Thyroid gland (tissue), 4 donors: ENCODE measurements around the gene DPYD. TPM values are rescaled to one million over a fixed set of nuclear protein-coding genes. Genes with fewer than 3 reads are reported as not detected.

Experiments used
- DNase-seq, 2 donors: peaks; one replicate each; pipeline ENCODE4 v3.0.0-alpha.2; 2019
- H3K27ac ChIP-seq, 3 donors: fragments of 200-600 bp; sonication (generic); 1 replicate in 2 of 3; 2 replicates in 1 of 3; pipeline ENCODE4 v1.5.1; 2016 to 2019; ENCODE audit warnings: mild to moderate bottlenecking in 1 of 3, moderate library complexity in 1 of 3
- H3K27me3 ChIP-seq: fragments of 200-600 bp; sonication (generic); one replicate; pipeline ENCODE4 v1.5.1; 2019
- H3K36me3 ChIP-seq, 2 donors: fragments of 200-600 bp; sonication (generic); one replicate each; pipeline ENCODE4 v1.5.1; 2016 to 2019
- H3K4me1 ChIP-seq, 2 donors: fragments of 200-600 bp; sonication (generic); one replicate each; pipeline ENCODE4 v1.5.1; 2017 to 2019
- H3K4me3 ChIP-seq, 3 donors: fragments of 200-600 bp; sonication (generic); replicated peaks in 1 of 3; 1 replicate in 2 of 3; 2 replicates in 1 of 3; pipeline ENCODE4 v1.5.1; 2016; ENCODE audit warnings: mild to moderate bottlenecking in 1 of 3
- H3K9me3 ChIP-seq: fragments of 200-600 bp; sonication (generic); one replicate; pipeline ENCODE4 v1.5.1; 2017
- POLR2A ChIP-seq, 2 donors: fragments of 450-650 bp; IDR thresholded peaks; one replicate each; pipeline ENCODE4 v1.6.1; 2017; ENCODE audit warnings: antibody characterized with exemption in 2 of 2, mild to moderate bottlenecking in 2 of 2, moderate library complexity in 1 of 2
- WGBS, 2 donors: methylation state at CpG; one replicate each; pipeline ENCODE4 v1.1.5; 2017; 5-methylcytosine and 5-hydroxymethylcytosine counted together
- intact Hi-C: fragments of 100-400 bp; cut with DNase I; formaldehyde crosslinking; loops from one replicate; pipeline ENCODE4 v1.15.1; 2023
- total RNA-seq, 4 donors: library from RNA; depleted of rRNA; stranded (reverse); fragments of >200 nt; gene quantifications; one replicate each; pipeline ENCODE4 v1.2.3, GENCODE V29; 2016
- TF ChIP-seq, protein P1 (sequence below), 6 experiments: fragments of 200-600 bp in 3 of 6; fragments of 450-650 bp in 3 of 6; sonication (generic) in 3 of 6; IDR thresholded peaks; one replicate each; pipeline ENCODE4 v1.5.1; 2016 to 2019; ENCODE audit warnings: antibody characterized with exemption in 6 of 6, mild to moderate bottlenecking in 2 of 6, inconsistent platforms in 1 of 6, moderate library complexity in 1 of 6

DPYD gene
- total RNA-seq, 4 donors from 2014 or later, result 27.3 to 54.0 (median 39.5) TPM

DNA sequence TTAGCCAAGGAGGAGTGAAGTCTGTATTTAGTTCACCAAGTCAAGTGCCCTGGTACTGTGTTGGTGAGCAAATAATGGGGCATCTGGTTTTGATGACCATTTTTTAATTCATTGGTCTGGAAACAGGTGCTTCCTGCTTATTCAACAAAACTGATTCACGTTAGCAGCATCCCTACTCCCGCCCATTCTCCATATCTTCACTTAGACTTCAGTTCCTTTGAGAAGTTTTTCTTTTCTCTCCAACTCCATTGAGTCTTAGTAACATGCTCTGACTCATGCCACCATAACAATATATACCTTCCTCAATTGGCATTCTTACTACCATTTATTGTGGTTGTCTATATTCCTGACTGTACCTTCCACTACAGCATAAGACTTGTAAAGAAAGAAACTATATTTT is 468.9 kb downstream of the DPYD start:
- Histone ChIP-seq H3K36me3 (no peaks in the 10 kb centered on the region), H3K4me3 (no peak overlapping the region)

DNA sequence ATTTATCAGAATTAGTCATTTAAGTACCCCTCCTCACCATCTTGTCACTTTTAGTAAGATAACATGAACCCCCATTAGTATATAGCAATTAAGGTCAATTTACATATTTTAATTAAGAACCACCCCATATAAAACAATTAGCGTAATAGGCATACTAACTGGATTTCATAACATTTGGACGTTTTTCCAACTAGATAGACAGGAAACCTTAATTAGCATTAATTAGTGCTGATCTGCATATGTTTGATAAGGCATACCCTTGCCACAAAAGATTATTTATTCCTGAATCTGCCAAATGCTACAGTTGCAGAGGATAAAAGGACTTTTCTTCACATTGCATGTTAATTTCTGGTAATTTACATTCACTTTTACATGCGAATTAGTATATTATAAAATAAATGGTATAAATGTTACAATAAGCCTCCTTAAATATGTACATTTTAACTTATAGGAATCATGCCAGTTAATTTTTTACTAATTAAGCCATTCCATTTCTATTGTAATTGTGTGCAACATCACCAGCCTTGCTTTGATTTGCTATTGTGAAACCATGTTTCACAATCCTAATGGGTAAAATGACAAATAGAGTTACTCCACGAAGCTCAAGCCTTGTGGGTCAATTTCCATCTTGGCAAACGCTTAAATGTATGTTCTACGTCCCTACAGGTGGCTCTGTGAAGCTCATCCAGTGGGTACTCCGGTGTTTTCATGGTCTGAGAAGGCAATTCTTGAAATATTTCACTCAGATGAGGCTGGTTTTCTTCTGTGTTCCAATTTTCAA is 469.6 kb downstream of the DPYD start:
- Histone ChIP-seq H3K36me3 (no peaks in the 10 kb centered on the region), H3K9me3 (no peaks in the 10 kb centered on the region), H3K4me1 (no peaks in the 10 kb centered on the region), H3K27me3 (no peaks in the 10 kb centered on the region), H3K4me3 (no peak overlapping the region), H3K27ac (no peak overlapping the region)
- WGBS, 2 donors, result 82 to 88% methylated on average over 7 of the region's 7 CpGs
- intact Hi-C loops, result no loop called here
- DNase-seq, result no peak
- TF ChIP-seq, protein P1, sequence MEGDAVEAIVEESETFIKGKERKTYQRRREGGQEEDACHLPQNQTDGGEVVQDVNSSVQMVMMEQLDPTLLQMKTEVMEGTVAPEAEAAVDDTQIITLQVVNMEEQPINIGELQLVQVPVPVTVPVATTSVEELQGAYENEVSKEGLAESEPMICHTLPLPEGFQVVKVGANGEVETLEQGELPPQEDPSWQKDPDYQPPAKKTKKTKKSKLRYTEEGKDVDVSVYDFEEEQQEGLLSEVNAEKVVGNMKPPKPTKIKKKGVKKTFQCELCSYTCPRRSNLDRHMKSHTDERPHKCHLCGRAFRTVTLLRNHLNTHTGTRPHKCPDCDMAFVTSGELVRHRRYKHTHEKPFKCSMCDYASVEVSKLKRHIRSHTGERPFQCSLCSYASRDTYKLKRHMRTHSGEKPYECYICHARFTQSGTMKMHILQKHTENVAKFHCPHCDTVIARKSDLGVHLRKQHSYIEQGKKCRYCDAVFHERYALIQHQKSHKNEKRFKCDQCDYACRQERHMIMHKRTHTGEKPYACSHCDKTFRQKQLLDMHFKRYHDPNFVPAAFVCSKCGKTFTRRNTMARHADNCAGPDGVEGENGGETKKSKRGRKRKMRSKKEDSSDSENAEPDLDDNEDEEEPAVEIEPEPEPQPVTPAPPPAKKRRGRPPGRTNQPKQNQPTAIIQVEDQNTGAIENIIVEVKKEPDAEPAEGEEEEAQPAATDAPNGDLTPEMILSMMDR (IDR thresholded peaks at IDR 0.05), result no peak
- TF ChIP-seq POLR2A (IDR thresholded peaks at IDR 0.05), result no peak

More for the DNA sequence above, 468.9 kb downstream of the DPYD start:
- intact Hi-C loops, result no loop called here
- DNase-seq, result no peak
- TF ChIP-seq POLR2A (IDR thresholded peaks at IDR 0.05), result no peak
- TF ChIP-seq, protein P1 (IDR thresholded peaks at IDR 0.05), result no peak
- Histone ChIP-seq H3K27me3 (no peaks in the 10 kb centered on the region), H3K4me1 (no peaks in the 10 kb centered on the region), H3K27ac (no peak overlapping the region), H3K9me3 (no peaks in the 10 kb centered on the region)
- 81 to 89% methylated on average over 2 of the region's 2 CpGs for whole genome bisulfite sequencing, 2 donors

DNA sequence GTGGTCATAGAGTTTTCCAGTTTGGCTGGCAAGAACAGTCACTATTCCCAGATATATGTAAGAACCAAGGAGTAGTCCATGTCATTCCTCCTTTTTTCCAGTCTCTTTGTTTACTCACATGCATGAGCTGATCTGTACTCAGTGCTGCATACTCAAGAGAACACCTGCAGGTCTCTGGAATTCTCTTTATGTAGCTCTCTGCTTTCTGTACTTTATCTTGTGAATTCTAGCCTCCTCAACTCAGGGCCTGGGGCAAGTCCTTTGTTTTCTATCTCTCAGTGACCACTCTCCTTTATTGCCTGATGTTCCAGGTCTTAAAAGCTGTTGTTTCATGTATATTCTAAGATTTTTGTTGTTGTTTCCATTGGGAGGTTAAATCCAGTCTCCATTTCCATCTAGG is 478.9 kb downstream of the DPYD start:
- no peaks in the 10 kb centered on the region for H3K36me3 ChIP-seq
- intact Hi-C loops, result no loop called here

DNA sequence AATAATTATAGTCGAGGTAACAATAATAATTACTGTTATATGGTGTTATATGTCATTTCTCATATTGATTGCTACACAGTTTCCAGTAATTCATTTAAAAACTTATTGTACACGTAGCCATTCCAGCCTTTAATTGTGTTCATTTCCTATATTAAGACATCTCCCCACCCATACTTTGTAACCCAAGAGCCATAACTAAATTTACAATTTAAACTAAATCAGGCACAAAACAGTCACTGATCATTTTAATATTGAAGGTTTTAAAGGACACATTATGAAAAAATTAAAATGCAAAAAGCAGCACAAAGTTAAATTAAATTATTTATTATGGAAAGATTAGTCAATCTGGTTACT is 487.0 kb downstream of the DPYD start:
- Histone ChIP-seq H3K36me3 (no peaks in the 10 kb centered on the region), H3K27me3 (no peaks in the 10 kb centered on the region), H3K27ac (no peak overlapping the region), H3K9me3 (no peaks in the 10 kb centered on the region), H3K4me1 (no peaks in the 10 kb centered on the region), H3K4me3 (no peak overlapping the region)
- WGBS, 2 donors, result 65 to 72% methylated on average over 2 of the region's 2 CpGs
- TF ChIP-seq, protein P1 (IDR thresholded peaks at IDR 0.05), result no peak
- TF ChIP-seq POLR2A (IDR thresholded peaks at IDR 0.05), result no peak
- intact Hi-C loops, result no loop called here
- DNase-seq, result no peak

More for the DNA sequence above, 478.9 kb downstream of the DPYD start:
- Histone ChIP-seq H3K27me3 (no peaks in the 10 kb centered on the region), H3K4me3 (no peak overlapping the region), H3K4me1 (no peaks in the 10 kb centered on the region), H3K27ac (no peak overlapping the region), H3K9me3 (no peaks in the 10 kb centered on the region)
- TF ChIP-seq, protein P1 (IDR thresholded peaks at IDR 0.05), result no peak
- no peak for TF ChIP-seq POLR2A (IDR thresholded peaks at IDR 0.05)
- DNase-seq, result no peak

DNA sequence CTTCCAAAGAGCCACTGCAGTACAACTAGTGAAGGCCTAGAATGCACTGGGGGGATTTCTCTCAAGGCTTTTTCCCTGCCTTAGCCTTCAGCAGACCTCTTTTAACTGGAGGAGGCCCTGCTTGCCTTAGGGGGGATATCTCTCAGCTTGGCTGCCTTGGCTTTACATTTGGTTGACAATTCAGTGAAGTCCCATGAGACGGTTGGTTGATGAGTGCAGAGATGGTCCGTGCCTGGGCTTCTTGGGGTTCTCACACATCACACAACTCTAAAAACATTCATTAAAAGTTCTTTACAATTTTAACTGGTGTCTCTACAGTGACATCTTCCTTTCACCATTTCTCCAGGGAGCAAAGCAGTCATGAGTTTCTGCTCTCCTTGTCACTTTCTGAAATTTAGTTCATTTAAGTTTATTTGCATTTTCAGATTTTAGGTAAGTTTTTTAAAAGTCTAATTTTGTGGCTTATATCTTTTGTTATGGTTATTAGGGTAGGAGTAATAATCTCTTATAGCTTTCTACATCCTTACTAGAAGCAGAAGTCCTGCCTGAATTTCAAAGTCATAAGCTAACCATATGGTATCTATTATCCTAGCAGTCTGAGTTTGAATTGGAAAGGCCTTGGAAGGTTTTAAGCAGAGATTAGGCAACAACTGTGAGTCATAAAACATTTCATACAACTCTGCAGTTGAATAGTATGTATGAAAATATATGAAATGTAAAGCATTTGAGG is 487.6 kb downstream of the DPYD start:
- Histone ChIP-seq H3K9me3 (no peaks in the 10 kb centered on the region), H3K27me3 (no peaks in the 10 kb centered on the region), H3K36me3 (no peaks in the 10 kb centered on the region), H3K4me1 (no peaks in the 10 kb centered on the region), H3K27ac (no peak overlapping the region), H3K4me3 (no peak overlapping the region)
- TF ChIP-seq, protein P1 (IDR thresholded peaks at IDR 0.05), result no peak
- TF ChIP-seq POLR2A (IDR thresholded peaks at IDR 0.05), result no peak
- WGBS, 2 donors, result 75 to 84% methylated on average over 2 of the region's 2 CpGs
- intact Hi-C loops, result no loop called here
- DNase-seq, result no peak
